ENCODE data around the gene MYO18A. TPM values are rescaled to one million over a fixed set of nuclear protein-coding genes. Genes with fewer than 3 reads are reported as not detected.
A peak's percentile ranks its signal among the peaks of the same experiment; 100 is the strongest.
"Not testable (repeated sequence)": the region's sequence is repeated elsewhere in the genome, so short reads cannot be mapped to it uniquely, and the experiment has no call there.

MYO18A gene
- total RNA-seq, 2 donors from 2014 or later, result 49.5 to 51.2 TPM

DNA sequence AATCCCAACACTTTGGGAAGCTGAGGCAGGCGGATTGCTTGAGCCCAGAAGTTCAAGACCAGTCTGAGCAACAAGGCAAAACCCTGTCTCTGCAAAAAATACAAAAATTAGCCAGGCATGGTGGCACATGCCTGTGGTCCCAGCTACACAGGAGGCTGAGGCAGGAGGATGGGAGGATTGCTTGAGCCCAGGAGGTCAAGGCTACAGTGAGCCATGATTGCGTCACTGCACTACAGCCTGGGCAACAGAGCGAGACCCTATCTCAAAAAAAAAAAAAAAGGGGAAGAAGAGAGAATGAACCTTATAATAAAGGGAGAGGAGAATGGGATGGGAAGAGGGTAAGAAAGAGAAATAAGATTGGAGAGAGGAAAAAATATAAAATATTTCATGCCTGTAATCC, 91.4 kb downstream of the MYO18A start:
- H3K9me3 Mint-ChIP-seq; ATAC-seq (replicated peaks in 1 of 2); DNase-seq; H3K4me1 Mint-ChIP-seq (ENCODE audit: low read depth); H3K27me3 Mint-ChIP-seq (ENCODE audit: low read depth); H3K4me3 Mint-ChIP-seq; H3K36me3 Mint-ChIP-seq (ENCODE audit: insufficient read depth in 2 of 2): not testable (repeated sequence)
- peak overlapping the region; percentile 36 for H3K27ac Mint-ChIP-seq

DNA sequence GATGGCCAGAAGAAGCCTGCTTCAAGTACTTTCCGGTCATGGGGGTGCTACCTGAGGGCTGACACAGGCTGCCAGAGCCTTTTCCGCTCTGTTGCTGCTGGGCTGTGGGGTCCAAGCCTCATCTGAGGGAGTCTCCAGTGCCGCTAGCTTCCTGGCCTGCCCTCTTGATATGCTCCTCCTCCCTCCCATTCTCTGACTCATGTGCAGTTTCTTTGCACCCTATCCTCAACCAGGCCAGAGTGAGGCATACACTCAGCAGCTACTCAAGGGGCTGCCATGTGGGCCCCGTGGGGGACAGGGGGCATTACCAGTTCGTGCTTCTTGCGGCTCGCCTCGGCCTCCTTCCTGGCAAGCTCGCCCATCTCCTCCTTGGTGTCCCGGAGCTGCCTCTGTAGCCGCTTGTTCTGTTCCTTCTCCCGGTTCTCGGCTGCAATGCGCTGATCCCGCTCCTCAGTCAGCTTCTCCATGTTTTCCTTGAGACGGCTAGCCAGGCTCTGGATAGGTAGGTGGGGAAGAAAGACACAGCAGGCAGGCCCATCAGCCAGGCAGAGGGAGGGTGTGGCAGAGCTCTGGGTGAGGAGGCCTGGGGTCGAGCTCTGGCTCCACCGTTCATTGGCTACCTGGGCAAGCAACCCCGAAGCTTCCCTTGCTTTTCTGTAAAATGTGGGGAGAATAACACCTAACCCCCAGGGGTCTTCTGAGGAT, 93.4 kb downstream of the MYO18A start:
- ATAC-seq (replicated peaks in 1 of 2), result no peak
- no peaks in the 10 kb centered on the region for H3K27me3 Mint-ChIP-seq (ENCODE audit: low read depth)

DNA sequence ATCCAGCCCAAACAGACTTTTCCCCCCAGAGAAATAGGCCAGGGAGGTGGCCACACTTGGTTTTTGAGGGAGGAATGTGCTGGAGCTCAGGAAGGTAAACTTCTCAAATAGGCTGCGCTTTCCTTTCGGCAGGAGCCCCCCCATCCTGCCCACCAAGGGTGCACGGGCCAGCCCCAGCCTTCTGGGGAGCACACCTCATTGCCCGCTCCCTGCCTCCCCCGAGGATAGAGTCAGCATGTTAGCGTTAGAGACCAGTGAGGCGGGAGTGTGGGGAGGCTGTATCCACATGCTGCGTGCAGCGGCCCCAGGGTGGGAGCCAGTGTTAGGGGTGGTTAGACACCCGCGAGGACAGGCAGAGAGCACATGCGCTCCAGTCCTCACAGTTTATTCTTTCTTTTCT, 95.0 kb downstream of the MYO18A start:
- DNase-seq, result no peak
- ATAC-seq (replicated peaks in 1 of 2), result no peak
- Mint-ChIP-seq H3K27me3 (ENCODE audit: low read depth) (no peaks in the 10 kb centered on the region), H3K27ac (no peak overlapping the region), H3K9me3 (no peaks in the 10 kb centered on the region), H3K4me1 (ENCODE audit: low read depth) (no peaks in the 10 kb centered on the region), H3K4me3 (no peak overlapping the region), H3K36me3 (ENCODE audit: insufficient read depth in 2 of 2) (peaks cover 2 to 6% of the 10 kb centered on the region in 2 donors)

More for the DNA sequence above, 93.4 kb downstream of the MYO18A start:
- H3K4me3 Mint-ChIP-seq, result no peak overlapping the region
- no peaks in the 10 kb centered on the region for H3K4me1 Mint-ChIP-seq (ENCODE audit: low read depth)
- H3K36me3 Mint-ChIP-seq (ENCODE audit: insufficient read depth in 2 of 2), result peaks cover 2 to 6% of the 10 kb centered on the region in 2 donors
- no peak overlapping the region for H3K27ac Mint-ChIP-seq
- no peaks in the 10 kb centered on the region for H3K9me3 Mint-ChIP-seq
- DNase-seq, result no peak

DNA sequence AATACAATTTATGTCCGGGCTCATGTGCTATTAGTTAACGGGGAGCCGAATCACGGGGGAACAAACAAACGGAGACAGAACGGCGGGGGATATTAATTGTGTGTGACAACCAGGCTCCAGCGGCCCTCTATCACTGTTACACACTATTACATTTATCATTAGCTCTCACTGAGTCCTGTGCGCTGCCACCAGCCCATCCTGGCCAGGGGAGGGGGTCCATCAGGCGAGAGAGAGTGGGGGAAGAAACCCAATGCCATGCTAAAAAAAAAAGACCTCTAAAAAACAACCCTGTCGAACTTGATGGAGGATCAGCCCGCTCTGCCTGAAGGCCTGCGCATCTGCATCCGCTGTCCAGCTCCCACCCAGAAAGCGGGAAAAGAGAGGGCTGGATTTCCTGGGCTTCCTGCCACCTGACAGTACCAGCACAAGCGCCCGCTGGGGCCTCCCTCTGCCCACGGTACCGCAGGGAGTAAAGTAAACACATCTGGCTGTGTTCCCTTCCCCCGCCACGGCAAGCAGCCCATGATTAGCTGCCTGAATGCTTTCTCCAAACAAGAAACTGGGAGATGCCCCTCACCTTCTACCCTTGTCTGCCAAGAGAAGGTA, 95.6 kb downstream of the MYO18A start:
- ATAC-seq (replicated peaks in 1 of 2), result no peak
- Mint-ChIP-seq H3K27ac (no peak overlapping the region), H3K36me3 (ENCODE audit: insufficient read depth in 2 of 2) (peaks cover 2 to 6% of the 10 kb centered on the region in 2 donors), H3K4me1 (ENCODE audit: low read depth) (no peaks in the 10 kb centered on the region), H3K27me3 (ENCODE audit: low read depth) (no peaks in the 10 kb centered on the region), H3K9me3 (no peaks in the 10 kb centered on the region), H3K4me3 (no peak overlapping the region)
- DNase-seq, result no peak

DNA sequence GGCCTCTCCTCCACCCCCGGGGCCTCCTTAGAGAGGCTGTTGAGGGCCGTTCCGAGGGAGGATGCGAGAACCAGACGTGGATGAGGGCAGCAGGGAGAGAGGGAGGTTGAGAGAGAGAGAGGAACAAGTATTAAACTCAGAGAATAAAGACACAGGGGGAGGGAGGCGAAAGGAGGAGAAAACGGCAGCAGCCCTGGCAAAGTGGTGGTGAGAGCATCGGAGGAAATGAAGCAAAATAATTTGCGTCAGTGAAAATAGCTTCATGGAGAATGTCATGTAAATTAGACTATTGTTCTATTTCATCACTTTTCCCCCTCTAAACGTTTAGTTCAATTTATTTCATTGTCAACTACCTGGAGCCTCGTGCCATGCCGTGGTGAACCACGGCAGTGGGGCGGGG, 99.2 kb downstream of the MYO18A start:
- no peak for ATAC-seq (replicated peaks in 1 of 2)
- Mint-ChIP-seq H3K9me3 (no peaks in the 10 kb centered on the region), H3K27me3 (ENCODE audit: low read depth) (no peaks in the 10 kb centered on the region), H3K36me3 (ENCODE audit: insufficient read depth in 2 of 2) (no peaks in the 10 kb centered on the region), H3K4me3 (no peak overlapping the region), H3K27ac (no peak overlapping the region), H3K4me1 (ENCODE audit: low read depth) (no peaks in the 10 kb centered on the region)
- no peak for DNase-seq

DNA sequence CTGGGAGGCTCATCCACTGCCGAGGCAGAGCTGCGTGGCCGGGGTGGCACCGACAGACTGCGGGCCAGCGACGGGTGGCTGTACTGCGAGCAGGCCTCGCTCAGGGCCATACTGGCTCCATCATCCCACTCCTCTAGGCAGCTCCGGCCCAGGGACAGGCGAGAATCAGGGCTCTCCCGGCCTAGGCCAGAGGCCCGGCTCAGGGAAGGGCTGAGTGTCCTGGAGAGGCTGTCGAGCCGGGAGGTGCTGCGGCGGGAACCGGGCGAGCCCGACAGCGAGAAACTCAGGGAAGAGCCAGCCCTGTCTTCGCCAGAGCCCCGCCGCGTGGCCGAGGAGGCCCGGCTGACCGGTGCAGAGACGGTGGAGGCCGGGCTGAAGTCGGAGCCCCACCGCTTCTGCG, 99.9 kb downstream of the MYO18A start:
- Mint-ChIP-seq H3K36me3 (ENCODE audit: insufficient read depth in 2 of 2) (no peaks in the 10 kb centered on the region), H3K27me3 (ENCODE audit: low read depth) (no peaks in the 10 kb centered on the region), H3K4me3 (no peak overlapping the region), H3K4me1 (ENCODE audit: low read depth) (no peaks in the 10 kb centered on the region), H3K27ac (no peak overlapping the region), H3K9me3 (no peaks in the 10 kb centered on the region)
- no peak for ATAC-seq (replicated peaks in 1 of 2)
- no peak for DNase-seq

DNA sequence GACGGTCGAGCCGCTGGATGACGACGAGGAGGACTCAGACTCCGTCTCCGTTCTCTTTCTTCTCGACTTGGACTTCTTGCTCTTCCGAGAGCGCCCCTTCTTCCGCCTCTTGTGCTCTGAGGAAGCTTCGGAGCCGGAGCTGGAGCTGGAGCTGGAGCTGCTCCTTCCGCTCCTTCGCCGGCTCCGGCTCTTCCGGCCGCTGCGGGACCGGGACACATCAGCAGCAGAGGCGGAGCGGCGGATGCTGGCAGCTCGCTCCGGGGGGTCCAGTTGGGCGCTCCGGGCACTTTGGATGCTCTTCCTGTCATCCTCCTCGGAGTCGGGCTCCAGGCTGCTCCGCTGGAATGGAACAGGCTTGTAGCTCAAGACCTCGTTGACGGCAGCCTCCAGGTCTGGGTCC, 100.3 kb downstream of the MYO18A start:
- H3K36me3 Mint-ChIP-seq (ENCODE audit: insufficient read depth in 2 of 2), result no peaks in the 10 kb centered on the region
- no peak overlapping the region for H3K4me3 Mint-ChIP-seq
- H3K9me3 Mint-ChIP-seq, result no peaks in the 10 kb centered on the region
- H3K27me3 Mint-ChIP-seq (ENCODE audit: low read depth), result no peaks in the 10 kb centered on the region
- DNase-seq (no peak), ATAC-seq (replicated peaks in 1 of 2) (no peak)
- H3K4me1 Mint-ChIP-seq (ENCODE audit: low read depth), result no peaks in the 10 kb centered on the region
- H3K27ac Mint-ChIP-seq, result no peak overlapping the region

DNA sequence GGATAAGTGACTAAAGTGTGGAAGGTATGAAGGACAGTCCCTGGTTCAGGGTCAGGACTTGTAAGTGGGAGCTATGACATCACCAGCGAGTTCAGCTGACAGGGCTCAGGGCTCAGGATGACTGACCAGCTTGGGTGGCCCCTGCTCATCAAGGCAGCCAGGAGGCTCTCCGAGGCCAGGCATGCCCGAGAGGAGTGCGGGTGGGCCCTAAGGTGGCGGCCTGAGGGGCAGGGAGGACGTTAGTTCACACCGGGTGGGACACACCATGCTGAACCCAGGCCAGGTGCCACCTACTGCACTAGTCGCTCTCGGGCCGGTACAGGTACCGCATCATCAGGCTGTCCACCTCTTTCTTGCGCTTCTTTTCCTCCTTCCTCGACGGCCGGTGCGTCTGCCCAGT, 100.8 kb downstream of the MYO18A start:
- Mint-ChIP-seq H3K4me3 (no peak overlapping the region), H3K27ac (no peak overlapping the region), H3K9me3 (no peaks in the 10 kb centered on the region), H3K27me3 (ENCODE audit: low read depth) (no peaks in the 10 kb centered on the region), H3K4me1 (ENCODE audit: low read depth) (no peaks in the 10 kb centered on the region), H3K36me3 (ENCODE audit: insufficient read depth in 2 of 2) (no peaks in the 10 kb centered on the region)
- DNase-seq (no peak), ATAC-seq (replicated peaks in 1 of 2) (no peak)

DNA sequence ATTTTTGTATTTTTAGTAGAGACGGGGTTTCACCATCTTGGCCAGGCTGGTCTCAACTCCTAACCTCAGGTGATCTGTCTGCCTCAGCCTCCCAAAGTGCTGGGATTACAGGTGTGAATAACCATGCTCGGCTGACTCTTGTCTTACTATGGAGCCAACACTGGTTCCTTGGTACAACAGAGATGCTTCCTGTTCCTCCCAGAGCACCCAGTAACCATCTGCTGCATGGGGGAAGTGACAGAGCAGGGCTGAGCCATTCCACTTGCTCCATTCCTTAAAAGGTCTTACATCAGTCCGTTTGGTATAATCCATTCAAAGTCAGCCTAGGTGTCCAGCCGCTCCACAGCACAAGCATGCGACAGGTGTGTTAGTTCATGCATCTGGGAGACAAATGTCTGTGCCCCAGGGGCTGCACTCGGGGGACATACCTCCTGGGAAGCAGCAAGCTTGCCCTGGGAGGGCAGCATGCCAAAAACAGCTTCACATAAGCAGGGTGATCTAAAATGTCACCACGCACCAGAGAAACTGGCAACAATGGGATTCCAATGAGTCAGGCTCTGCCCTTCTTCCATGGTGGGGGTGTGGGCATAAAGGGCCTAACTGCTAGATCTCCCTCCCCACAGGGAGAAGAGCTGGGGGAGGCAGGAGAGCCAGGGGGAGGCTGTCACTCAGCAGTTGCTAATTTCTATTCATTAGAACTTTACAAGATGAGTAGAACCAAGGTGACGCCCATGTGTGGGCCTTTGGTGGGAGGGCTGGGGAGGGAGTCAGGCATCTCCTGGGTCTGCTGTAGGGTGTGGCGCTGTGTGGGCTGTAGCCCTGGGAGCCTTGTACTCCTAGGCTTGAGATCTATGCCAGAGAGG, 101.8 kb downstream of the MYO18A start:
- ATAC-seq (replicated peaks in 1 of 2) (no peak), DNase-seq (no peak)
- H3K9me3 Mint-ChIP-seq, result no peaks in the 10 kb centered on the region
- no peaks in the 10 kb centered on the region for H3K4me1 Mint-ChIP-seq (ENCODE audit: low read depth)
- no peak overlapping the region for H3K4me3 Mint-ChIP-seq
- H3K27me3 Mint-ChIP-seq (ENCODE audit: low read depth), result no peaks in the 10 kb centered on the region
- no peak overlapping the region for H3K27ac Mint-ChIP-seq
- no peaks in the 10 kb centered on the region for H3K36me3 Mint-ChIP-seq (ENCODE audit: insufficient read depth in 2 of 2)

DNA sequence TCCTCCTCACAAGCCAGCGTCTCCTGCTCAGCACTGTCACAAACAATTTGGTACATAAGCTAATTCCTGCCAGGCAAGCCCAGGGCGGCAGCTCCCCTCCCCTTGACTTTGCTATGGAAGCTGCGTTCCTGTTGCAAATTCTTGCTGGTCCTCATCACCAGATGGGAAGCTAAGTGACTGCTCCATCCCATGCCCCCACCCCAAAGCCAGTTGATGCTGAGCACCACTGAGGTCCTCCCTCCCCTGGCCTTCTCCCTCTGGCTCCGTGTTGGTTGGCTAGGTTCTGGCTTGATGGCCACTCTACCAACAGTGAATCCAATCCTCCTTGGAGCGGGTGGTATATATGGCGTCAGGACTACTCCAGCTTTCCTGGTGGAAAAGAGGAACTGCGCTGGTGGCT, 102.9 kb downstream of the MYO18A start:
- Mint-ChIP-seq H3K9me3 (no peaks in the 10 kb centered on the region), H3K27ac (no peak overlapping the region), H3K4me1 (ENCODE audit: low read depth) (no peaks in the 10 kb centered on the region), H3K4me3 (no peak overlapping the region), H3K36me3 (ENCODE audit: insufficient read depth in 2 of 2) (no peaks in the 10 kb centered on the region), H3K27me3 (ENCODE audit: low read depth) (no peaks in the 10 kb centered on the region)
- ATAC-seq (replicated peaks in 1 of 2), result no peak
- no peak for DNase-seq

DNA sequence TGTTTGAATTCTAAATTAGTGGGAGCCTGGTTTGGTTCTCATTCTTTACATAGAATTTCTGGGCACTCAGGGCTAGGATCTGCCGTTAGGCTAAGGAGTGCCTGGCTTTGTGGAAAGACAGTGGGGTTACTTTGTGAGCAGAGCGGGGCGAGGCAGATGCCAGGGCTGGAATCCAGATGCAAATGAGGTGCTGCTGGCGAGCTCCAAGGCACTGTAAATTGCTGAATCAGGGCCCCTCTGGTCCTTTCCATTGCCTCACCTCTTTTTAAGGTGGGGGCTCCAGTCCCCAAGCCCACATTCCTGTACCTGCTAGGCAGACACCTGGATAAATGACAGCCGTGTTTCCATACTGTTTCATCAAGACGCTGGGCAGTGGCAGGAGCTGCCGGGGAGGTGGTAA, 103.5 kb downstream of the MYO18A start:
- Mint-ChIP-seq H3K27me3 (ENCODE audit: low read depth) (no peaks in the 10 kb centered on the region), H3K4me3 (no peak overlapping the region), H3K4me1 (ENCODE audit: low read depth) (no peaks in the 10 kb centered on the region), H3K9me3 (no peaks in the 10 kb centered on the region), H3K36me3 (ENCODE audit: insufficient read depth in 2 of 2) (no peaks in the 10 kb centered on the region), H3K27ac (peak overlapping the region; percentile 54)
- DNase-seq (no peak), ATAC-seq (replicated peaks in 1 of 2) (no peak)

DNA sequence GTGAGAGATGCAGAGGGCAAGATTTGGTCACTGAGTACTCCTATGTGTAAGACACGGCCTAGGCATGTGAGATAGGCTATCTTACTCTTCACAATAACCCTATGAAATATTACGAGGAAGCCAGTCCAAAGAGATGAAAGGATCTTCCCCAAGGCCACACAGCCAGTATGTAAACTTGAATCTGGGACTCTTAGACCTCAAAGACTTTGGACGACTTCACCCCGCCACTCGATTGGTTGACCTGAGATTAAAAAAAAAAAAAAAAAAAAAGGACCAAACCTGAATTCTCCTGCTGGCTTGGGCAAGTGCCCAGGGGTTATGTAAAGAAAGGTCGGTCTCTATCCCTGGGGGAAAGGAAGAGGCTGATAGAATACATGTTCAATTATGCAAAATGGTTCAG, 104.1 kb downstream of the MYO18A start:
- ATAC-seq (replicated peaks in 1 of 2), result no peak
- Mint-ChIP-seq H3K27me3 (ENCODE audit: low read depth) (no peaks in the 10 kb centered on the region), H3K9me3 (no peaks in the 10 kb centered on the region), H3K36me3 (ENCODE audit: insufficient read depth in 2 of 2) (no peaks in the 10 kb centered on the region), H3K4me3 (no peak overlapping the region), H3K4me1 (ENCODE audit: low read depth) (no peaks in the 10 kb centered on the region), H3K27ac (no peak overlapping the region)
- DNase-seq, result no peak

DNA sequence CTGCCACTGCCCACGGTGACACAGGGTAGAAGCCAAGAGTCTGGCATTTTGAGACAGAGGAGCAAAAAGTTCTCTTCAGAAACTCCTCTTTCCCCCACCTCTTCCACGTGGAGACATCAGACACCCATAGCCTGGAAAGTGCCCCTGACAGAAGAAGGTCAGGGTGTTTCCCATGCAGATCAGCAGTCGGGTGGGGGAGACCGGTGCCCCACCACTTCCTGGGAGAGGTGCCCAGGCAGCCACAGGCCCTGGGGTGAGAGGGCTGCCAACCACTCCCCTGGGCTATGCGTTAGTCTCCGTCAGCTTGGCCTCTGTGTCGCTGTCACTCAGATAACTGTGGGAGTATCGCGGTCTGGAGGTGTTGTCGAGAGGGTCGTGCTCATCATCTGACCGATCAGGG, 105.7 kb downstream of the MYO18A start:
- no peak overlapping the region for H3K27ac Mint-ChIP-seq
- H3K27me3 Mint-ChIP-seq (ENCODE audit: low read depth), result no peaks in the 10 kb centered on the region
- no peaks in the 10 kb centered on the region for H3K4me1 Mint-ChIP-seq (ENCODE audit: low read depth)
- no peaks in the 10 kb centered on the region for H3K36me3 Mint-ChIP-seq (ENCODE audit: insufficient read depth in 2 of 2)
- H3K9me3 Mint-ChIP-seq, result no peaks in the 10 kb centered on the region
- no peak overlapping the region for H3K4me3 Mint-ChIP-seq
- no peak for ATAC-seq (replicated peaks in 1 of 2)
- DNase-seq, result no peak
